22Rv1 (cell line): Measurements from ENCODE around the gene IFT122.

Experiments used
- ZFX ChIP-seq: fragments of 450-650 bp; IDR thresholded peaks from 2 replicates; pipeline ENCODE4 v1.6.1; 2017; ENCODE audit warnings: antibody characterized with exemption, borderline replicate concordance
- TF ChIP-seq, protein P1 (sequence below): fragments of 450-650 bp; IDR thresholded peaks from 2 replicates; pipeline ENCODE4 v1.5.1; 2017; ENCODE audit warnings: mild to moderate bottlenecking

GRCh38 chr3:129425213-129425612 lies 14.8 kb upstream of the IFT122 start:
- TF ChIP-seq, protein P1, sequence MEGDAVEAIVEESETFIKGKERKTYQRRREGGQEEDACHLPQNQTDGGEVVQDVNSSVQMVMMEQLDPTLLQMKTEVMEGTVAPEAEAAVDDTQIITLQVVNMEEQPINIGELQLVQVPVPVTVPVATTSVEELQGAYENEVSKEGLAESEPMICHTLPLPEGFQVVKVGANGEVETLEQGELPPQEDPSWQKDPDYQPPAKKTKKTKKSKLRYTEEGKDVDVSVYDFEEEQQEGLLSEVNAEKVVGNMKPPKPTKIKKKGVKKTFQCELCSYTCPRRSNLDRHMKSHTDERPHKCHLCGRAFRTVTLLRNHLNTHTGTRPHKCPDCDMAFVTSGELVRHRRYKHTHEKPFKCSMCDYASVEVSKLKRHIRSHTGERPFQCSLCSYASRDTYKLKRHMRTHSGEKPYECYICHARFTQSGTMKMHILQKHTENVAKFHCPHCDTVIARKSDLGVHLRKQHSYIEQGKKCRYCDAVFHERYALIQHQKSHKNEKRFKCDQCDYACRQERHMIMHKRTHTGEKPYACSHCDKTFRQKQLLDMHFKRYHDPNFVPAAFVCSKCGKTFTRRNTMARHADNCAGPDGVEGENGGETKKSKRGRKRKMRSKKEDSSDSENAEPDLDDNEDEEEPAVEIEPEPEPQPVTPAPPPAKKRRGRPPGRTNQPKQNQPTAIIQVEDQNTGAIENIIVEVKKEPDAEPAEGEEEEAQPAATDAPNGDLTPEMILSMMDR: no peak
- no peak for TF ChIP-seq ZFX
